Dermis blood vessel endothelial cell (primary cell): ENCODE results near the gene TEDC1. TPM values are rescaled to one million over a fixed set of nuclear protein-coding genes. Genes with fewer than 3 reads are reported as not detected.
A peak's percentile ranks its signal among the peaks of the same experiment; 100 is the strongest.

Source experiments
- DNase-seq: peaks from one replicate; pipeline ENCODE4 v3.0.0; 2010
- total RNA-seq: library from RNA; depleted of rRNA; stranded (reverse); fragments of >200 nt; gene quantifications from 2 replicates; pipeline ENCODE4 v1.2.3, GENCODE V29; 2014

Gene TEDC1
- total RNA-seq, 1 donor from 2014 or later = 9.7 TPM

DNA sequence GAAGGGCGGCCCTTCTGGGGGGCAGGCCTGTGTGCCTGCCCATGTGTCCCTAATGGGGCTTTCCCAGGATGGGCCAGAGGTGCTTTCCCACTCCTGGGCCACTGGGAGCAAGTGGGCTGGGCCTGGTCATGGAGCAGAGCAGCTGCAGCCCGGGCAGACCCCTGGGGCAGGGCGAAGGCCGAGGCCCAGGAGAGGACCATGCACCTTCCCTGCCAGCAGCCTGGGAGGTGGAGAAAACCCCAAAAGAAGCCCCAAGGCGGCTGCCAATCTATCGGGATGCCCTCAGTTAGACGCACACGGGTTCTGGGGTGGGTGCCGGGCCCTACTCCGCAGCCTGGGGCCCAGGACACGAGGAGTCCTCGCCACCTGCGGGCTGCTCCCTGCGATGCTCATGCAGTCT is 32.5 kb upstream of the TEDC1 start:
- no peak for DNase-seq

DNA sequence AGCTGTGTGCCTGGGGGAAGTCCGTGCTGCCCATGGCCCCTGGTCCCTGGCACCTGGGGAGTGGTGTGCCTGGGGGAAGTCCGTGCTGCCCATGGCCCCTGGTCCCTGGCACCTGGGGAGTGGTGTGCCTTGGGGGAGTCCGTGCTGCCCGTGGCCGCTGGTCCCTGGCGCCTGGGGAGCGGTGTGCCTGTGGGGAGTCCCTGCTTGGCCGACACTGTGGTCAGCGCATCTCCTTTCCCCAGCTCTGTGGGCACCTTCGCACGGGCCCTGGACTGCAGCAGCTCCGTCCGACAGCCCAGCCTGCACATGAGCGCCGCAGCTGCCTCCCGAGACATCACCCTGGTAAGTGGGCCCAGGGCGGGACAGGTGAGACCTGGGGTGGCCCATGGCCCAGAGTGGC is 30.9 kb upstream of the TEDC1 start:
- no peak for DNase-seq

- no peak for DNase-seq
Observed at GRCh38 chr14:105460616-105461015, 30.4 kb upstream of the TEDC1 start.

- DNase-seq = no peak
Observed at GRCh38 chr14:105461903-105462302, 29.1 kb upstream of the TEDC1 start.

- DNase-seq = no peak
Observed at GRCh38 chr14:105464501-105464900, 26.5 kb upstream of the TEDC1 start.

DNA sequence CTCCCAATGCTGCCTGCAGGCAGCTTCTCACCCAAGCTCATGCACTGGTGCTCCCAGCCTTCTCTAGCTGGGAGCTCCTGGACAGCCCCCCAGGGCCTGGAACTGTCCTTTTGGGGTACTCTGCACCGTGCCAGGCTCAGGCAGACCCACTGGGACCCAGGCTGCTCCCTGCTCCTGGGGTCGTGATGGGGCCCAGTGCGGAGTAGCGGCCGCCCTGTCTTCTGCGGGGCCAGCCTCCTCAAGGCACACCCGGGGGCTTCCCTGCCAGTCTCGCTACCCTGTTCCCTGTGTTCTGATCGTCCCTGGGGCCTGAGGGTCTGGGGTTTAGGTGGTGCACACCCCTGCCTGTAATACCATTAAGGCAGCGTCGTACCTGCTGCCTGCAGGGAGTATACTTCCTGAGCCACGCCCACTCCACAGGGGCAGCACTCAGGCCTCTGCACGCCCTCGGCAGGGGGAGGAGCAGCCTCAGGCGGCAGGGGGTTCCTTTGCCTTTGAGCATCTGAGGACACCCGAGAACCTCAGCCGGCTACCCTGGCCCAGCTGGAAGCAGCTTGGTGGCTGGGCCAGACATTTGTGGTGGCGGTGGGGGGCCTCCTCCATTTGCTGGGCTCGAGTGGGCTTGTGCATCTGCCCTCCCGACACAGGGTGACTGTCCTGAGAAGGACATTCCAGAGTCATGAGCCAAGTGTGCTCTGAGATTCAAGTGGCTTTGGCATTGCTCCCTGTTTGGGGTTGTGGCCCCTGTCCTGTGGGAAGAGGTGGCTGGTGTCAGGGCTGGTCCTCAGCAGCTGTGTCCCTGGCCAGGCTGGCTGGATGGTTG is 25.6 kb upstream of the TEDC1 start:
- no peak for DNase-seq

DNA sequence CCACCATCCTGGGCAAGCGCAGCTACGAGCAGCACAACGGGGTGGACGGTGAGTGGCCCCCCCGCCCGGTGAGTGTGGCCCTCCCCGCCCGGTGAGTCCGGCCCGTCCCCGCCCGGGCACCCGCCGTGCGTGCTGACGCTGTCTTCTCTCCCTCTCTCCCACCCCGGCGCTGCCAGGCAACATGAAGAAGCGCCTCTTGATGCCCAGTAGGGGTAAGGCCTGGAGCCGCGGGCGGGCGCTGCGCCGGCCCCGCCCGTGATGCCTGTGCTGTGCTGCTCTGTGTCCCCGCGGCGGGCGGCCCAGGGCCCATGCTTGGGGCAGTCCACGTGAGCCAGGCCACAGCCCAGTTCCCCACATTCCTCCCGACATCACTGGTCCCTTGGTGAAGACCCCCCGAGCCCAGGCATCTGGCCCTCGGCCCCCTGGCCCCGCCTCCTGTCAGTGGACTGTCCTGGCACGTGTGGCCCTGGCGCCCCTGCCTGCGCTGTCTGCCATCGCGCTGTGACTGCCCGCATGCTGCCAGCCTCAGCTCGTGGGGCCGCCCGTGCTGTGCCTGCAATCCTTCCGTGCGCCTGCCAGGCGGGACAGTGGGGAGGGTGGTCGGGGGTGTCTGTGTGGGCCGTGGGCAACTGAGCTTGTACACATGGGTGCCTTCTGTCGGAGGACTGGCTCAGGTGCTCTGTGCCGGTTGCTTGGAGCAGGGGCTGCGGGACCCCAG is 24.4 kb upstream of the TEDC1 start:
- DNase-seq = no peak

DNA sequence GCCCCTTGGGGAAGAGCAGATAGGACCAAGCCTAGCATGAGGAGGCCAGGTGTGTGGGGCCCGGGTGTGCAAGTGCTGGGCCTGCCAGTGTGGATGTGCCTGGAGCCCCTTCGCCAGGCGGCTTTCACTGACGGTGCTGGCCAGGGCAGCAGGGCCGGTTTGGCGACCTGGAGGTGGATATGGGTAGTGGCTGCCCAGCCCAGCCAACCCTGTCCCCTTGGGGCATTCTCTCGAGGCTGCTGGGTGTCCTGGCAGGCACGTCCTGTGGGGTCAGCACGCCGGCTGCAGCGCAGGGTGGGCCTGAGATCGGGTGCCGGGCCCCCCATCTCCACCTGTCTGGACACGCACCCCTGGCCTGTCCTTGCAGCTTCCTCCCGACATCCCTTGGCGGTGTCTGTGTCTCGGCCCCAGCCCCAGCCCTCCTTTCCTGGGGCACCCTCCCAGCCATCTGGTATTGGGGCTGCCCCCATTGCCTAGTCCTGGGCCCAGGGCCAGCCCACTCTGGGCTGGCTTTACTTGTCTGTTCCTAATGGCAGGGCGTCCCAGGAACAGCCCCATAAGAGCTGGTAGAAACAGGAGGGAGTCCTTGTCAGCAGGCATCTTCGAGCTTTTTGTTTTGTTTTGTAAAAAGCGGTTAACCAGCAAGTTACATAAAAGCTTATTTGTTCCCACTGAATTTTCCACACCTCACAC is 23.7 kb upstream of the TEDC1 start:
- DNase-seq = no peak

DNA sequence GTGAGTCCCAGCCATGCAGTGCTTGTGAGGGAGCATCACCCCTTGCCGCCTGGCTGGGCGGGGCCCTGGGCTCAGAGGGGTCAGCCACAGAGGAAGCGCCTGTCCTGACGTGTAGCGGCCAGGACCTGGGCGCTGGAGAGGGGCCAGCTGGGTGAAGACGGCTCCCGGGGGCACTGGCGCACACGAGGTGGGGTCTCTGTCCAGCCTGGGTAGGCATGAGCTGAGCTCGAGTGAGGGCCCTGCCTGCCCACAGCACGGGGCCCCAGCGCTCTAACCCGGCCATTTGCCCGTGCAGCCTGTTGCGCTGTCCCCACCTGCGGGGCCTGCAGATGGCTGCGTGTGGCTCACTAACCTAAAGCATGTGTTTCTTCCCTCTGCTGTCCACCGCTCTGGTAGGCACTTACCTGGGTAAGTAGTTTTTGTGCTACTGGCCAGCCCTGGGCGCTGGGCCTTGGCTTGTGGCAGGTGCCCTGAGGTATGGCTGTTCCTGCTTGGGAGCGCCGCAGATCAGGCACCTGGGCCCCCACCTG is 23.0 kb upstream of the TEDC1 start:
- DNase-seq = no peak

DNA sequence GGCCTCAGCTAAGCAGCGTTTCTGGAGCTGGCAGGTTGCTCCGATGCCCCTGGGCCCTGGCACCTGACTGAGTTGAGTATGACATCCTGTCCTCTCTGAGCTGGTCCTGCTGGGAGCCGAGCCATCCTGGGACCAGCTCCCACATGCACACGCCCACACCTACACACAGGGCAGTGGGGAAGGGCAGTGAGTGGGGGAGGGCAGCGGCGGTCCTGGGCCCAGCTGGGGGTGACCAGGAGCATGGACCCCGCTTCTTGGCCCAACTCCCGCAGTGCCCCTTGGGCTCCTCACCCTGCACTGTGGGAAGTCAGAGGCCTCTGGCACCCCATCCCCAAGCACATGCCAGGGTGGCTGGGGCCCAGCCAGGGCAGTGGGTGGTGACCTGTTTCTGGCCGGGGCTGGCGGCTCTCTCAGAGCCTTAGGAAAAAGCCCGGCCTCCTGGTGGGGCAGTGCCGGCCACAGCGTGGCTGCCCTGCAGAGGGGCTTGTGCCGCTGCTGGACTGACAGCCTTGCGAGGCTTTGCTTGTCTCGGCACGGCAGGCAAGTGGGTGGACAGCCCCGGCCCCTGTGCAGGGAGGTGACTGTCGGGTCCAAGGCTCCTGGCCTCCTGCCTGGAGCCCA is 22.3 kb upstream of the TEDC1 start:
- DNase-seq = no peak

- DNase-seq = no peak
Observed at GRCh38 chr14:105469456-105470349, 21.3 kb upstream of the TEDC1 start.

DNA sequence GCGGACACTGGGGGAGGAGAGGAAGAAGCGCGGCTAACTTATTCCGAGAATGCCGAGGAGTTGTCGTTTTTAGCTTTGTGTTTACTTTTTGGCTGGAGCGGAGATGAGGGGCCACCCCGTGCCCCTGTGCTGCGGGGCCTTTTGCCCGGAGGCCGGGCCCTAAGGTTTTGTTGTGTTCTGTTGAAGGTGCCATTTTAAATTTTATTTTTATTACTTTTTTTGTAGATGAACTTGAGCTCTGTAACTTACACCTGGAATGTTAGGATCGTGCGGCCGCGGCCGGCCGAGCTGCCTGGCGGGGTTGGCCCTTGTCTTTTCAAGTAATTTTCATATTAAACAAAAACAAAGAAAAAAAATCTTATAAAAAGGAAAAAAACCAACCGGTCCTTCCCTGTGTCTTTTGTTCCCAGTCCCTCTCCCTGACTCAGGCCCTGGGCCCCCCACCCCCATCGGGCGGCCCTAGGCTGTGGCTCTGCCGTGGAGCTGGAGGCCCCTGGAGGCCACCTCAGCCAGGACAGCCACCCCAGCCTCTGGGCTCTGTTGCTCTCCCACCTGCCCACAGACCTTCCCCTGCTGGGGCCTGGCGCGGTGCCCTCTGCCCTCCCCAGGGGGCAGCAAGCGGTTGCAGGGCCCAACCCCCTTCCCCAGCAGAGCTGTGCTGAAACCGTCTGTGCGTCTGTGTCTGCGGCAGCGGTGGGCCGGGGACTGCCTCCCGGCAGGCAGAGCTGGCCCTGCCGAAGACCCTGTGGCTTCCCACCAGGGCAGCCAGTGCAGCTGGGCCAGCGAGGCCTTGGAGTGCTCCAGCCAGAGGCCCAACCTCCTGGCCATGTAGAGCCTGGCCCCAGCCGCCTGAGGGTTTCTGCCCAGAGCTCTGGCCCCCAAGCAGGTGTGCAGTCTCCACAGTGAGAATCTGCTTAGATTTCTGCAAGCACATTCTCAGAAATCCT is 20.4 kb upstream of the TEDC1 start:
- no peak for DNase-seq

- DNase-seq = no peak
Observed at GRCh38 chr14:105471297-105471821, 19.7 kb upstream of the TEDC1 start.

DNA sequence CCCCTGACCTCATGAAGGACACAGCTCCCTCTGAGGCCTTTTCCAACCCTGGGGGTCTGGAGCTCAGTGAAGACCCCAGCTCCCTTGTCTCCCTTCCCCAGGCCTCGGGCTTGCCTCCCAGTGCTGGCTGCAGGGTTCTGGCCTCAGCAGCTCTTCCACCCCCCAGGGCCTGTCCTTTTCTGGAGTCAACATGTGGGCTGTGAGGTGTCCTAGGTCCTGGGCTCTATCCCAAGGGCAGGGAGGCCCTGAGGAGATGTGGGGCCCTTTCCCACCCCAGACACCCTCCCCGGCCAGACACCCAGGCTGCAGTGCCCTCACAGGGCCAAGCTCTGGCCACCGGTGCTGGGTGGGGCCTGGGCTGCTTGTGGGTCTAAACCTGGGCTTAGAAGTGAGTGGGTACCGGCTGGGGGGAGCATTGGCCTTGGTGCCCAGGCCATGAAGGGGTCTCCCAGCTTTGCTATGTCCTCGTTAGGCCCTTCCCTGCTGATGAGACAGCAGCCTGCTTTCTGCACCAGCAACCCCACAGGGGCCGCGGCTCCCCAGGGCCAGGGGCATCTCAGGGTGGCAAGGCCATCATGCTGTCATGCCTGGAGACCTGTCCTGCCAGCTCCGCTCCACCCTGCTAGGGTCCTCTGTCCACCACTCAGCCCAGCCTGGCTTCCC is 19.1 kb upstream of the TEDC1 start:
- DNase-seq = no peak

DNA sequence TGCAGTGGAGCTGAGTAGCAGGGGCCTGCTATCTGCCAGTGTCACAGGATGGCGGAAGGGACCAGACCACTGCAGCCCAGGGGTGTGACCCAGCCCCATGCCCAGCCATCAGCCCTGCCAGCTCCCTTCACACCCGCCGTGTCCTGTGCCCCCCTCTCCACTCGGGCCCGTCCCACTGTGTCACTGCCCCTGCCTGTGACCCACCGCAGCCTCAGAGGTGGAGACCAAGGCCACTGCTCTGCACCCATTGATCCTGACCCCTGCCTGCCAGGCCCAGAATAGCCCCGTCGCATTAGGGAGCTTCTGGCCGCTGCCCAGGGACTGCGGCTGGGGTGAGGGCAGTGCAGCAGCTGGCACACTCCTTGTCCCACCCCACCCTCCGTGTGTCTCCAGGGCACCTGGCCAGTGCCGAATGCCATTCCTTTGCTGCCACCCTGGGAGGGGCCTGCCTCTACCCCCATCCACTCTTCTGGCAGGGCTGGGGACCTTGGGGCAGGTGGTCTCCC is 18.5 kb upstream of the TEDC1 start:
- DNase-seq = no peak

GRCh38 chr14:105473033-105473676 is 17.9 kb upstream of the TEDC1 start:
- DNase-seq = no peak

DNA sequence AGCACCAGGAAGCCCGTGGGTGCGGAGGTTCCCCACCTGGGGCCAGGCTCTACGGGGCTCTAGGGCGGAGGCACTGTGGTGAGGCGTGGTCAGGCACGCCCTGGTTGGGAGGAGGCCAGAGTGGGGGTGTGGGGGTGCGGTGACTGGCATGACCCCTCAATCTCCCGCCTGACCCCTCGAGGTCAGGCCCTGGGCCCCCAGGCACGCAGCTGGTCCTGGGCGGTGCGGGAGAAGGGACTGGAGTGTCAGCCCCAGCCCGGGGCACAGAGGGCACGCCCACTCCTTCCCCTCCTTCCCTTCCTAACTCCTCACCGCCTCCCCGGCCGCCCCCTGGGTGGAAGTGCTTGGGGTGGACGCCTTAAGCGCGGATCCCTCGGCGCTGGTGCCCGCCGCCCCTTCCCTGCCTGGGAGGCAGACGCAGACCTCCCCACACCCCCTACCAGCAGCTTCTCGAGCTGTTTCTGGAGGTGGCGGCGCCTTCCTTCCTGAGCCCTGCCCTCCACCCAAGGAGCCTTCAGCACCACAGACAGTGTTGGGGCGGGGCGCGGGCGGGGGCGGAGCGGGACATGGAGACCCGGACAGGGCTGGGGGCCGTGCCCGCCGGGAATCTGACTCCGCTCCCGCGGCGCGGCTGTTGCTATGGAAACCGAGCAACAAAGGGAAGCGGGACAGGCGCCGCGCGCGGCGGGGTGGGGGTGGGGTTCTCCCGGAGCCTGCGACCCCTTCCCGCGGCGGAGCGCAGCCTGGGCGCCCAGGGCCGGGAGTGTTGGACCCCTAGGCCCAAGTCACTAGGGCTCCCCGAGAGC is 17.2 kb upstream of the TEDC1 start:
- DNase-seq = peak; percentile 93
